DMS 273 (cell line): ENCODE results near the gene TAPBPL.
"Not testable (repeated sequence)": the region's sequence is repeated elsewhere in the genome, so short reads cannot be mapped to it uniquely, and the experiment has no call there.

Source experiments
- DNase-seq: peaks from one replicate; lab custom pipeline; 2025; ENCODE audit not compliant: unreplicated experiment; lab: John Stamatoyannopoulos, UW

The TAPBPL gene

DNA sequence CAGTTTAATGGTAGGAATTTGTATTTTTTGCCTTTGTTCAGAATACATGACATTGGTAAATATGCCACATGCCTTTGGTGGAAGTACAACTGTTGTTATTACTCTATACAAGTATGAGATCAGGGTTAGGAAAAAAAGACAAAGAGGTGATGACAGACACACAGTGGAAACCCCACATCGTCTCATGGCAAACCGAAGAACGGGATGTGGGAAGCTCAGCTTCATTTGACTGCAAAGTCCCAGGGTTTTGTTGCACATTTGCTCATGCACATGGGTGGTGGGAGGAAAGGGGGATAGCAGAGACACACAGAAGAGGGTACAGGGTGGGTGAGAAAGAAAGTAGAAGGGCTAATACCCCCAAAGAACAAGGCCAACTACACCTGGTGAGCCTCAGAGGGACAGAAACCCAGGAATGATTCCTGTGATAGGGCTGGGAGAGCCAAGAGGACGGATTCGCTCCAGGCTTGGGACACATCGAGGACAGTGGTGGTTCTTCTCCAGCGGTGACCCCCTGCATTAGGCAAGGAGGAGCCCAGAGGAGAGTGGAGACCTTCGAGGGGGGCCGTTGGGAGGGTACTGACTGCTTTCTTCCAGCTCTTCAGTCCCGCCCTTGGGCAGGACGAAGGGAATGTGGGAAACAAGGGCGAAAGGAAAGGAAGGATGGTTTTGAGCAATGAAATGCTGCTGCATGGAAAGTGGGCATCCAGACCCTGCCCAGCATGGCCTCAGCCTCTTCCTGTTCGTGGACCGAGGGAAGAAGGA, 10.6 kb downstream of the TAPBPL start:
- no peak for DNase-seq

DNA sequence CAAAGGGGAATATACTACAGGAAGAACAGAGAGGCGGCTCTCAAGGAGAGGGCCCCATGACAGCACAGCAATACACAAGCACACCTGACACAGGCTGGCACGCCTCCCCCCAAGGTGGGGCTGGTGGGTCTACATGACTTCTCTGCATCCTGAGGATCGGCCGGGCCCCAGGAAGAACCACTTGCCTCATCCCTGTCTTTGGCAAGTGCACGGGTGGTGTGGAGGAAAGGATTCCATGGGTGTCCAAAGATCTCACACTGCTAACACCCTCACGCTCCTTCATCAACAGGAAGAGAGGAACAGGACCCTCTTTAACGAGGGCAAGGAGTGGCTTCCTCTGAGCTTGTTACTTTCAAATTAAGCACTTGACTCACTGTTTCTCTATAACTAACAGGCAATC, 11.4 kb downstream of the TAPBPL start:
- no peak for DNase-seq

DNA sequence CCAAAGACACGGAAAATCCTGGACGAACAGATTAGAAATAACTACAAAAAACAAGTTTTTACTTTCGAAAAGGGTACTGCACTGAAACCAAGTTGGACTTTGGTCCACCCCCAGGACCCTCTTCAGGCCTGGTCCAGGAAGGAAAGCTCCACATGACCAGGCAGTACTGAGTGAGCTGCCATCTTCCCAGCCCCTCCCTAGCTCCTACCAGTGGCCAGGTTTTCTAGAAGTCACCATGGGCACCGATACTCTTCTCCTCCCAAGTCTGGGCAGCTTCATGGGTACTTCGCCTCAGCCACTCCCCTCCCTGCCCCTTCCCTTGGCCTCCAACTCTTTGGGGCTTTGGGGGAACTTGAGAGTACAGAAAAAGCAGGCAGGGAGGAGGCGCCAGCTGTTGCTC, 12.0 kb downstream of the TAPBPL start:
- no peak for DNase-seq

DNA sequence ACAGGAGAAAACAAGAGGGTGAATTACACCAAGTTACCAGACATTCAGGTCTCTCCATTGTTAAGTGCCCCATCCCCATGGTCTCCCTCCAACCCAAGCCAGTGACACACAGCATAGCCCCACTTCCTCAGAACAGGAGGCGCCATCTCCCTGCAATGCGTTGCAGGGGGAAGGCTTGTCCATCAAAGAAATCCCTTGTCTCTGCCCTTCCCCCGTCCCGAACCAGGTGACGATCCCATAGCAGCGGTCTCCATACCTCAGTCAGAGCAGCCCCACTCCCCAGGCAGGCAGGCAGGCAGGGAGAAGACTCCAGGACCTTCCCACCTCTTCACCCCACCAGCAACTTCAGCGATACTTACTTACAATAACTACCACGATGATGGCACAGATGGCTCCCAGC, 12.7 kb downstream of the TAPBPL start:
- no peak for DNase-seq

DNA sequence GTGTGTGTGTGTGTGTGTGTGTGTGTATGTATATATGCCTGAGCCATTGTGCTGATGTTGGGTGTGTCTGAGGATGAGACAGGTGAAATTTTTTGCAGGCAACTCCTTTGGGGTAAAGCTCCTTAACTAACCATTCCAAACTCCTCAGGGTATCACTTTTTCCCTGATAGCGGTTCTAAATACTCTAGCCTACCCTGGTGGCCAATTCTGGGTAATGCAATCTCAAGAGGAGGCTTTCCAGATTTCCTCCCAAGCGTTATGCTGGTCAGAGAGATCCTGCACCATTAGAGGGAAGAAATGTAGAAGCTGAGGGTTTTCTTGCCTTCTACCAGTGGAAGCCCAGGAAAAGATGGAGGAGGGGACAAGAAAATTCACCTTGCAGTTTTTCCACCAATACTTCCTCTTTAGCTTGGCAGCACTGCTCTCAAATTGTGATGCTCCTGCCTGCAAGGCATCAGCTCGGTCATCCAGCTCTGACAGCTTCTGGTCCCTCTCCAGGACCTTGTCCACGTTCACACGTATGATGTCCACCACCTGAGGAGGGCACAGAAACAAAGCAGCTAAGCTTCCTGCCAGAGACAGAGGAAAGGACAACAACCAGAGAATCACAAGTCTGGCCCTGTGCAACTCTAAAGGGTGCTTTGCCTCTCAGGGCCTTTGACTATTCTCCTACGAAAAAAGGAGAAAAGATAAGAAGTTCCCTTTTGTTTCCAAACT, 13.8 kb downstream of the TAPBPL start:
- DNase-seq, result peak; percentile 79

DNA sequence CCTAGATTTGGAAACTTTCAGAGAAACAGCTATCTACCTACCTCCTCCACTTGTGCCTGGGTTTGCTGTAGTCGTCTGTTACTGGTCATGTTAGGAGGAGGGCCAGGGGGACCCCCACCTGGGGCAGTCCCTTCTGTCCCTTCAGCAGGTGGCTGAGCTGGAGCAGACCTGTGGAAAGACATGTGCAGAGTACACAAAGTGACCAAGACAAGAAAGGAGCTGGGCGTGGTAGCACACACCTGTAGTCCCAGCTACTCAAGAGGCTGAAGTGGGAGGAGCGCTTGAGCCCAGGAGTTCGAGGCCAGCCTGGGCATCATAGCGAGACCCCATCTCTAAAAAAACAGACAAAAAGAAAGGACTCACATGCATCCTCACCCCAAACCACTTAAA, 14.3 kb downstream of the TAPBPL start:
- DNase-seq, result no peak

DNA sequence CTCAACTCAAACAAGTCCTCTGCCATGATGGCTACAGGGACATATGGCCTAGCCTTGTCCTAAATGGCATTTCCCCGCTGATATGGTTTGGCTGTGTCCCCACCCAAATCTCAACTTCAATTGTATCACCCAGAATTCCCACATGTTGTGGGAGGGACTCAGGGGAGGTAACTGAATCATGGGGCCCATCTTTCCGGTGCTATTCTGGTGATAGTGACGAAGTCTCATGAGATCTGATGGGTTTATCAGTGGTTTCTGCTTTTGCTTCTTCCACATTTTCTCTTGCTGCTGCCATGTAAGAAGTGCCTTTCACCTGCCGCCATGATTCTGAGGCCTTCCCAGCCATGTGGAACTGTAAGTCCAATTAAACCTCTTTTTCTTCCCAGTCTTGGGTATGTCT, 14.9 kb downstream of the TAPBPL start:
- DNase-seq, result not testable (repeated sequence)

DNA sequence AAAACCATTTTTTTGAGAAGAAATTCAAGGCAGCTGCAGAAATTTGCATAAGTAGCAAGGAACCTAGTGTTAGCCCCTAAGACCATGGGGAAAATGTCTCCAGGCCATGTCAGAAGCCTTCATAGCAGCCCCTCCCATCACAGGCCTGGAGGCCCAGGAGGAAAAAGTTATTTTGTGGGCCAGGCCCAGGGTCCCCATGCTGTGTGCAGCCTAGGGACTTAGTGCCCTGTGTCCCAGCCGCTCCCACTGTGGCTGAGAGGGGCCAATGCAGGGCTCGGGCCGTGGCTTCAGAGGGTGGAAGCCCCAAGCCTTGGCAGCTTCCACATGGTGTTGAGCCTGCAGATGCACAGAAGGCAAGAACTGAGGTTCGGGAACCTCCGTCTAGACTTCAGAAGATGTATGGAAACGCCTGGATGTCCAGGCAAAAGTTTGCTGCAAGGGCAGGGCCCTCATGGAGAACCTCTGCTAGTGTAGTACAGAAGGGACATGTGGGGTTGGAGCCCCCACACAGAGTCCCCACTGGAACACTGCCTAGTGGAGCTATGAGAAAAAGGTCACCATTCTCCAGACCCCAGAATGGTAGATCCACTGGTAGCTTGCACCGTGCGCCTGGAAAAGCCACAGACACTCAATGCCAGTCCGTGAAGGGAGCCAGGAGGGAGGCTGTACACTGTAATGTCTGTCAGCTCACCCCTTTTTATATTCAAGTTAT, 15.9 kb downstream of the TAPBPL start:
- DNase-seq, result not testable (repeated sequence)

DNA sequence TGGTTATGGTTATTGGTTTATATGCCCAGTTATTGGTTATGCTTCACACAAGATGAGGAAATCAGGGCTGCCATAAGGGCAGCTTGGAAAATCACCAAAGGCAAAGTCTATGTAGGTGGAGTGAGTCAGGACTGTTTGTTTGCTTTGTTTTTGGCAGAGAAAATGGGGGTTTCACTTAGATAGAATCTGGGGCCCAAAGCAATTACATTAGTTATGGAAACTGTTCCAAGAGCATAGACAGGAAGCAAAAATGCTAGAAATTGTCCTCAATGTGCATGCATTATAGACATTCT, 16.4 kb downstream of the TAPBPL start:
- DNase-seq, result no peak

DNA sequence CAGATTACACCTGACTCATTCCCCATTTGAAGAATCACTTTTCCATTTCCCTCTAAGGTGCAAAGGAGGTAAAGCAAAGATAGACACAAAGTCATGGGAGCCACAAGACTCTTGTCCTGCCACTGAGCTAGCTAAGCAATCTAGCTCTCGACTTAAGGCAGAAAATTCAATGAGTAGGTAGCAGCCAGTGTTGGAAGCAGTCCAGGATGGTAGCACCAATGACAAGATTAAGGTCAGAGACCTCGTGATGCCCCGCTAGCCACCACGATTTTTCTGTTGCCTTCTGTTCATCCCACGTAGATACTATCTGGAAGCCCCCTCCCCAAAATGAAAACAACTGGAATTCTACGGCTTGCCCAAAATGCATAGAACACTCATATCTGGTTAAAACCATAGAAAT, 17.2 kb downstream of the TAPBPL start:
- DNase-seq, result no peak

DNA sequence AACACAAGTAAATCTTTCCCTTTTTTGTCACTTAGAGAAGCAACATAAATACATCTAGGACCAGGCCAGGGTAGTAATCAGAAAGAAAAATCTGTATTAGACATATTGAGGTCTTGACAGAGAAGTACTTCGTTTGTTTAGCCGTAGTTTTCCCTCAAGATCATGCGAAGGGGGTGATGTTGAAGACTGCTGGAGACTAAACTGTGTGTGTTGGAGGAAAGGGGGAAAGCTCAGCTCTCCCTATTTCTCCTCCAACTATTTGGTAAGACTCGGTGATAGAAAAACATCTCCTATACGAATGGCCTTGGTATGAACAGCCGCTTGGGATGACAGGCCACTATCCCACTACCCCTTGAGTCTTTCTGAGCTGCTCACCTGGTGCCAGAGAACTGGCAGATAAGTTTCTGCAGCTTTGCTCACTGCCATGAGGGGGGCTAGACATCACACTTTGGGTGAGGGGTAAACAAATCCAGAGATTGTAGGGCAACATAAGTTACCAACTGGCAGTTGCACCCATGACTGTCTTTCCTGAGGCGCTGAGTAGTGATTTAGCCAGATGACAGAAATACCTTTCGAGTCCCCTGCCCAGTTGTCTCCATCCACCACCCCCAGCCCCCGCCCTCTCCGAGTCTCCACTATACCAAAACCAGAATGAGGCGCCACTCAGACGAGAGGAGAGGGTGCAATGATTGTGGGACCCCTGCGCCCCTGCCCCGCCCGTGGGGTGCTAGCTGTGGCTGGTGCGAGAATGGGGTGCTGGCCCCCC, 17.9 kb downstream of the TAPBPL start:
- DNase-seq, result no peak

DNA sequence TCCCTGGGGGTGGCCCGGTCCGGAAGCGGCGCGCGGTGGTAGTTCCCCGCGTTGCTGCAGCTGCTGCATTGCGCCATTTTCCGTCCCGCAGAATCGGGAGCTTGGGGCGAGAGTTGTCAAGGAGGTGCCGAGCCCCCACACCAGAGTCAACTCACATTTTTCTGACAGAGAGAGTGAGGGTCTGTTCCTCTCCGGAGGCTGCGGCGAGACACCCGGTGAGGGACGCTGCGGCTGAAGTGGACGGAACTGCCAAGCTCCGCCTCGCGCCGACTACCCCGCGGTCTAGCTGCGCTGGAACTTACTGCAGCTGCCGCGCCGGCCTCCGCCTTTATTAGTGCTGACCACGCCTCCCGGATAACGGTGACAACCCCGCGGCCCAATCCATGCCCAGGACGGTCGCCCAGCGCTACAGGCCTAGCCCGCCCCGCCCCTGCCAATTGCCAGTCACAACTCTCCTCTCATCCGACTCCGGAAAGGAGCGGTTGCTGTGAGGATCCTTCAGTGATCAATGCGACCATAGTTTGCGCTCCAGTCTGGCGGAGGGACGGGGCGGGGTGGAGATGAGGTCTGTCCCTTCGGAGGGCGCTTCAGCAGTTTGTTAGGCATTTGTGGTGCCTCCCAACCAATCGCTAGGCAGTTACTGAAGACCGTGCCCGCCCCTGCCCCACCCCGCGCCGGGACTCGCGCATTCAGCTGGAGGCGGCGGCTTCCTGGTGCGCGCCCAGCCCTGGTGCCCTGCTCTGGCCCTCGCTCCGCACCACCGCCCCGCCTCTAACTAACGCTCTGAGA, 18.7 kb downstream of the TAPBPL start, which contains the start of gene VAMP1:
TSS of gene VAMP1 (minus strand) at position 303 of the 789 bp plus-strand sequence. CDS start at position 157, 146 bp downstream.
- DNase-seq, result peak; percentile 96

DNA sequence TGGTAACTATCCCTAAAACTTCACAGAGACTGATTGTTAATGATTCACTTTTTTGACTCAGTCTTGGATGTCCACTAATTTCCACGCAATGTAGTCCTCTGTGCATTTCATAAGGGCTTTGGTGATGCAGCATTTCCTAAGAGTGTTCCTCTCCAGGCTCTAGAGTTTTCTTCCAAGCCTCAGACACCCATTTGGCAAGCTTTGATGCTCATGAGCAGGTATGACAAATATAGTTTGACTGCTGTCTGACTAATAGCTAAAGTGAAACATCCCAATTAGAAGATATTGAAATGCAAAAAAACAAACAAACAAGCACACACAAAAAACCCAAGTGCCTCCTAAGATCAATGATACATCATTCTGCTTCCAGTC, 20.1 kb downstream of the TAPBPL start:
- no peak for DNase-seq

DNA sequence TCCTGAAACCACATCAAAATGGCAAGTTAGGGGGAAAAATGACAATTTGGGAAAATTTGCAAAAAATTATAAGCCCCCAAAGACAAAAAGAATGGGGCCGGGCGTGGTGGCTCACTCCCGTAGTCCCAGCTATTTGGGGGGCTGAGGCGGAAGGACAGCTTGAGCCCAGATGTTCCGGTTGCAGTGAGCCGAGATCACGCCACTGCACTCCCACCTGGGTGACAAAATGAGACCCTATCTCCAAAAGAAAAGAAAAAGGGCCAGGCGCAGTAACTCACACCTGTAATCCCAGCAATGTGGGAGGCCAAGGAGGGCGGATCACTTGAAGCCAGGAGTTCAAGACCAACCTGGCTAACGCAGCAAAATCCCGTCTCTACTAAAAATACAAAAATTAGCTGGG, 20.6 kb downstream of the TAPBPL start:
- DNase-seq, result no peak

DNA sequence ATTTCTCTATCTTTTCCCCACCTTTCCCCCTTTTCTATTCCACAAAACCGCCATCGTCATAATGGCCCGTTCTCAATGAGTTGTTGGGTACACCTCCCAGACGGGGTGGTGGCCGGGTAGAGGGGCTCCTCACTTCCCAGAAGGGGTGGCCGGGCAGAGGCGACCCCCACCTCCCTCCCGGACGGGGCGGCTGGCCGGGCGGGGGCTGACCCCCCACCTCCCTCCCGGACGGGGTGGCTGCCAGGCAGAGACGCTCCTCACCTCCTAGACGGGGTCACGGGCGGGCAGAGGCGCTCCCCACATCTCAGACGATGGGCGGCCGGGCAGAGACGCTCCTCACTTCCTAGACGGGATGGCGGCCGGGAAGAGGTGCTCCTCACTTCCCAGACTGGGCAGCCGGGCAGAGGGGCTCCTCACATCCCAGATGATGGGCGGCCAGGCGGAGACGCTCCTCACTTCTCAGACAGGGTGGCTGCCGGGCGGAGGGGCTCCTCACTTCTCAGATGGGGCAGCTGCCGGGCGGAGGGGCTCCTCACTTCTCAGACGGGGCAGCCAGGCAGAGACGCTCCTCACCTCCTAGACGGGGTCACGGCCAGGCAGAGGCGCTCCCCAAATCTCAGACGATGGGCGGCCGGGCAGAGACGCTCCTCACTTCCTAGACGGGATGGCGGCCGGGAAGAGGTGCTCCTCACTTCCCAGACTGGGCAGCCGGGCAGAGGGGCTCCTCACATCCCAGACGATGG, 23.6 kb downstream of the TAPBPL start:
- not testable (repeated sequence) for DNase-seq

DNA sequence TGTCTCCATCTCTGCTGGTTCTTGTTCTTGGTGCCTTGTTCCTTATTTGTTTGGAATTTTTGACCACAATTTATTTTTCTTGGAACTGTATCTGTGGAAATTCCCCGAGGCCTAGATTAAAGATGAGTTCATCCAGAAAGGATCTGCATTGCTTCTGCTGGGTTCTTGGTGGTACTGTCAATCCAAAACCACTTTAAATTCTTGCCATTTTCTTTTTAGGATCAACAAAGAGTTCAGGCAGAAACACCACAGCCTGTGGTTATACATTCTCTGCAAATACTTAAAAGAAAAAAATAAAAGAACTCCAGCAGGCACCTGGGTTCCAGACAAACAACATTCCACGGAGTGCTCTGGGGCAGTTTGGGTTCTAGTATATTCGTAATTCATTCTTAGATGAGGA, 24.6 kb downstream of the TAPBPL start:
- no peak for DNase-seq

DNA sequence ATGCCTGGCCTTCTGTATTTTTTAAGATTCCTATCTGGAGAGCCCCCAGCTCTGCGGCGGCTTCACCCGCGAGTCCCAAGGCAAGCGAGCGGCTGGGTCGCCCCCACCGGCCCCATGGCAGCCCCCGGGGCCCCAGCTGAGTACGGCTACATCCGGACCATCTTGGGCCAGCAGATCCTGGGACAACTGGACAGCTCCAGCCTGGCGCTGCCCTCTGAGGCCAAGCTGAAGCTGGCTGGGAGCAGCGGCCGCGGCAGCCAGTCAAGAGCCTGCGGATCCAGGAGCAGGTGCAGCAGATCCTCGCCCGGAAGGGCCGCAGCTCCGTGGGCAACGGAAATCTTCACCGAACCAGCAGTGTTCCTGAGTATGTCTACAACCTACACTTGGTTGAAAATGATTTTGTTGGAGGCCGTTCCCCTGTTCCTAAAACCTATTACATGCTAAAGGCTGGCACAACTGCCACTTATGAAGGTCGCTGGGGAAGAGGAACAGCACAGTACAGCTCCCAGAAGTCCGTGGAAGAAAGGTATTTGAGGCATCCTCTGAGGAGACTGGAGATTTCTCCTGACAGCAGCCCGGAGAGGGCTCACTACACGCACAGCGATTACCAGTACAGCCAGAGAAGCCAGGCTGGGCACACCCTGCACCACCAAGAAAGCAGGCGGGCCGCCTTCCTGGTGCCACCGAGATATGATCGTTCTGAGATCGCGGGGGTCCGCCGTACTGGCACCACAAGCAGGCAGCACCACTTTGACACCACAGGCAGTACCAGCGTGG, 25.9 kb downstream of the TAPBPL start:
- DNase-seq, result not testable (repeated sequence)

DNA sequence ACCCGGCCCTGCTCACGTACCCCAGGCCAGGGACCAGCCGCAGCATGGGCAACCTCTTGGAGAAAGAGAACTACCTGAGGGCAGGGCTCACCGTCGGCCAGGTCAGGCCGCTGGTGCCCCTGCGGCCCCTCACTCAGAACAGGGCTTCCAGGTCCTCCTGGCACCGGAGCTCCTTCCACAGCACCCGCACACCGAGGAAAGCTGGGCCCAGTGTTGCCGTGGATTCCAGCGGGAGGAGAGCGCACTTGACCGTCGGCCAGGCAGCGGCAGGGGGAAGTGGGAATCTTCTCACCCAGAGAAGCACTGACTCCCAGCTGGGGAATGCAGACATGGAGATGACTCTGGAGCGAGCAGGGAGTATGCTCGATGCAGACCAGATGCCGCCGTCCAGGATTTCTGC, 26.6 kb downstream of the TAPBPL start:
- no peak for DNase-seq

DNA sequence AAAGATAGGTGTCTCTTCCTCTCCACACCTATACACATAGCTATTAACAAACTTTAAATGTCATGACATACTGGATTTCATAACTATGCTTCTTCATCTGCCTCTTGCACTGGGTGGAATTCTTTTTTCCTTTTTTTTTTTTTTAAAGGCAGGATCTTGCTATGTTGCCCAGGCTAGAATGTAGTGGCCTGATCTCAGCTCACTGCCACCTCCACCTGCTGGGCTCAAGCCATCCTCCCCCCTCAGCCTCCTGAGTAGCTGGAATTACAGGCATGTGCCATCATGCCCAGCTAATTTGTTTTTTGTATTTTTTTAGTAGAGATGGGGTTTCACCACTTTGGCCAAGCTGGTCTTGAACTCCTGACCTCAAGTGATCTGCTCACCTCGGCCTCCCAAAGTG, 36.4 kb downstream of the TAPBPL start:
- DNase-seq, result no peak
